ENCODE measurements around the gene MOBP.

Gene MOBP, protein sequence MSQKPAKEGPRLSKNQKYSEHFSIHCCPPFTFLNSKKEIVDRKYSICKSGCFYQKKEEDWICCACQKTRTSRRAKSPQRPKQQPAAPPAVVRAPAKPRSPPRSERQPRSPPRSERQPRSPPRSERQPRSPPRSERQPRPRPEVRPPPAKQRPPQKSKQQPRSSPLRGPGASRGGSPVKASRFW

DNA sequence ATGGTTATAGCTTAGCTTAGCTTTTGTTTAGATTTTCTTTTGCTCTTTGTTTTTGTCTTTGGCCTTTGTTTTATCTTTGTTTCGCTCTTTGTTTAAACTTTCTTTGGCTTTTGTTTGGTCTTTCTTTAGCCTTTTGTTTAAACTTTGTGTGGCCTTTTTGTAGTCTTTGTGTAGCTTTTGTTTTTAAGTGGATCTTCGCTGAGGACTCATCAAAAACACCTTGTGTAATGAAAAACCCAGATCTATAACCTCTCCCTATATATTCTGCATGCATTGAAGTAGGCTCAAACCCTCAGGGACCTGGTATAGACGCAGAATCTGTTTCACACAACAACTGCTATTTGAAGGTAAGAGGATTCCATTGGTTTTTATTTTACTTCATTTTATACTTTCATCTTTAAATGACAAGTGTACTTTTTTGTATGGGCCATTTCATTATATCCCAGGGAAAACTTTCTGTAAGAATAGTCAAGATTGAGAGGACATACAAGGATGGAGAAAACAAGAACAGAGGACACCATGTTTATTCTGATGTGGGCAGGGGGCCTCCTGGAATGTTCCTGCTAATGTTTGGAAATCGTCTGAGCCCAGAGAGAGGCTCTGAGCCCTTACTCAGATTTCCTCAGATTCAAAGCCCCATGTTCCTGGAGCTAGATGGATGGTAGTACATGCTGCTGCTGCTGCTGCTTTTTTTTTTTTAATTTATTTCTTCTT, at the start of gene MOBP:
Gene MOBP (plus strand): TSS at position 287 of the 714 bp plus-strand sequence. CDS start 34,390 bp downstream, outside the sequence.
- TF ChIP-seq, protein P1, sequence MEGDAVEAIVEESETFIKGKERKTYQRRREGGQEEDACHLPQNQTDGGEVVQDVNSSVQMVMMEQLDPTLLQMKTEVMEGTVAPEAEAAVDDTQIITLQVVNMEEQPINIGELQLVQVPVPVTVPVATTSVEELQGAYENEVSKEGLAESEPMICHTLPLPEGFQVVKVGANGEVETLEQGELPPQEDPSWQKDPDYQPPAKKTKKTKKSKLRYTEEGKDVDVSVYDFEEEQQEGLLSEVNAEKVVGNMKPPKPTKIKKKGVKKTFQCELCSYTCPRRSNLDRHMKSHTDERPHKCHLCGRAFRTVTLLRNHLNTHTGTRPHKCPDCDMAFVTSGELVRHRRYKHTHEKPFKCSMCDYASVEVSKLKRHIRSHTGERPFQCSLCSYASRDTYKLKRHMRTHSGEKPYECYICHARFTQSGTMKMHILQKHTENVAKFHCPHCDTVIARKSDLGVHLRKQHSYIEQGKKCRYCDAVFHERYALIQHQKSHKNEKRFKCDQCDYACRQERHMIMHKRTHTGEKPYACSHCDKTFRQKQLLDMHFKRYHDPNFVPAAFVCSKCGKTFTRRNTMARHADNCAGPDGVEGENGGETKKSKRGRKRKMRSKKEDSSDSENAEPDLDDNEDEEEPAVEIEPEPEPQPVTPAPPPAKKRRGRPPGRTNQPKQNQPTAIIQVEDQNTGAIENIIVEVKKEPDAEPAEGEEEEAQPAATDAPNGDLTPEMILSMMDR (IDR thresholded peaks at IDR 0.05): no peak

DNA sequence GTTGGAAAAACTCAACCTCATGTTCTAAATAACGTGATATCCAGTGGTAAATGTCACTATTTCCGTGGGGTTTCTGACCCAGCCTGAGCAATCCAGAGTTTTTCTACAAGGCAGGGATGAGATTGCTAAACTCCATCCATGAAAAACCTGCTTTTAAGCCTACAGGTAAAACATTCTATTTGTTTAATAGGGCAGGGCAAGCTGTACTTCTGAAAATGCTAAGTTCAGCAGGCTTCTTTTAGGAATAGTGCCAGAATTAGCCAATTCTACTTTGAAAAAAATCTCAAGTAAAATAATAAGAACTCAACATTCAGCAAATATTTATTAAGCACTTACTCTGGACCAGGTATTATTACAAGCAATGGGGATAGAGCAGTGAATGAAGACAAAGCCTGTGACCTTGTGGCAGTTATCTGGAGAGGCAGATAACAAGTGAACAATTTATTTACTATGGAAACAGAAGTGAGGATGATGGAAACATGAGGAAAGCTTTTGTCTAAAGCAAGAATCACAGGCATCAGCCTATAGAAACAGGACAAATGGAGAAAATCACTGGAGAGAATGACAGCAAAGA, 47.7 kb upstream of the MOBP start:
- TF ChIP-seq, protein P1 (IDR thresholded peaks at IDR 0.05): no peak

DNA sequence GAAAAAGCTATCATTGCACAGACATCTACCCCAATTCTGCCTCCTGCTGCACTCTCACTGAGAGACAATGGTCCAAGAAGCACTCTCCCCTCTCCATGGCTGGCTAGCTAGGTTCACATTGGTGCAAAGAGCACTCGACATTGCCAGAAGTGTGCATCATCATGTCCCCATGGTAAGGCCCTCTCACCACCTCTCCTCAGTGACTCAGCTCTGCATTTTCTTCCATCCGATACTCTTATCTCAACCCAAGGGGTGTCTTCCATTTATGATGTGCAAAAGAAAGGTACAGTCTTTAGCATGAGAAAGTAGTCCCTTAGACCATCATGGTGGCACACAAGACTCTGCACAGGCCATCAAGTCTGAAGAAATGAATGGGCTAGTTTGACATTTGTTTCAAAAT, 46.9 kb upstream of the MOBP start:
- TF ChIP-seq, protein P1 (IDR thresholded peaks at IDR 0.05): no peak

DNA sequence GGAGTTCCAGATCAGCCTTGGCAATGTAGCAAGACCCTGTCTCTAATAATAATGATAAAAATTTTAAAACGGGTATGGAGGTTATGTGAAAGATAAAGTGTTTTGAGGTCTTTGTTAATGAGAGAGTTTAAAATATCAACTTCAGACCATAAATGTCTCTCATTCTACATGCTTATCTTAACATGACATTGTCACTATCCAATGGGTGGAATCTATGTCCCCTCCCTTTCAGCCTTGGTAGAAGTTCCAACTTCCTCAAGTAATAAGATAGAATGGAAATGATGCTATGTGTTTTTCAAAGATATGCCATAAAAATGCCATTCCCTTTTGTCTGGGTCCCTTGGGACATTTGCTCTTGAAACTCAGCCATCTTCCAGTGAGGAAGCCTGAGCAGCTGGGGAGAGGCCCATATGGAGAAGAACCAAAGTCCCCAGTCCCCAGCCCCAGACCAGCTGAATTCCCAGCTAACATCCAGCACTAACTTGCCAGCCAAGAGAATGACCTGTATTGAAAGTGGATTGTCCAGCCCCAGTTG, 44.0 kb upstream of the MOBP start:
- TF ChIP-seq, protein P1 (IDR thresholded peaks at IDR 0.05): no peak

DNA sequence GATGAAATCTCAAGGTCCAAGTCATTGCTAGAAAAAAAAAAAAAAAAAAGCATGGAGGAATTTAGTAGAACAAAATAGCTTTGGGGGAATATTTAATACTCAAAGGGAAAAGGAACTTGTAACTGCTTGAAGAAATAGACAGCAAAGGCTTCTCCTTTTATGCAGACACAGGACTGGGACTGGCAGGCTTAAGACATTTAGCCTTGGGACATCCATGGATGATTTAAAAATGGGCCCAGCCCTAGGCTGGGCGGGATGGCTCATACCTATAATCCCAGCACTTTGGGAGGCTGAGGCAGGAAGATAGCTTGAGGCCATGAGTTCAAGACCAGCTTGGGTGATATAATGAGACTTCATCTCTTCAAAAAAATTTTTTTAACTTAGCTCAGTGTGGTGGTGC, 41.2 kb upstream of the MOBP start:
- TF ChIP-seq, protein P1 (IDR thresholded peaks at IDR 0.05): no peak

DNA sequence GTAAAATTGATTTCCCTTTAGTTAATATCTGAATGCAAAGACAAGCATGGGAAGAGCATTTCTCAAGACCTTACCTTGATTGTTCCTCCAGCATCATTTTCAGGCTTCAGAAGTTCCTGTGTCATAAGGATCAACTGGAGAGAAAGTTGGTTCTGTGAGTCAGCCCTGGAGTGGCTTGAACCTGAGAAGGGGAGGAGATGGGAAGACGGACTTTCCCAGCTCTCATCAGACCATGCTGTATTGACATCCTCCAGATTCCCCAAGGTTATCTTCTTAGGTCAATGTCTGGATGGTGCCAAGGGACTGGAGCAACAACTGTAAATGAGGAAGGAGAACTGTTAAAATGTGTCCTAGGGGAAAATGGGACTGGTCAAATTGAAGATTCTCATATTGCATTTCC, 40.0 kb upstream of the MOBP start:
- TF ChIP-seq, protein P1 (IDR thresholded peaks at IDR 0.05): no peak

DNA sequence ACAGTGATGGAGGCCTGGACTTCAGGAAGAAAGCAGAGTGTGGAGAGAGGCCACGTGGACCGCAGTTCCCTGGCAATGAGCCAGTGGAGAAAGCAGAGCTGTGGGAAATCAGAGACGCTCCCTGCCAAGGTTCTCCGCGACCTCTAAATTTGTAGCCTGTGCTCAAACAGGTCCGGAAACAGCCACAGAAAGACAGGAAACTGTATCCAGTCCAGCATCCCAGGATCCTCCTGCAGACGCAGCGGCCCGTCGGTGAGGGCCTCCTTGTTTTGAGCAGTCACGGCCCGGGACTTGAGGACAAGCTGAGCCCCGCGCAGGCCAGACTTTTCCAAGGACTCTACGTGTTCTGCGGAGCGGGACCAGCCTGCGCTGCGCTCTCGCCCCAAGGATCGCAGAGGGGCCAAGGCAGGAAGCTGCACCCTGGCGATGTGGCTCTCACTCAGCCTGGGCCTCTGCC, 38.7 kb upstream of the MOBP start:
- TF ChIP-seq, protein P1 (IDR thresholded peaks at IDR 0.05): no peak

All from LNCAP (cell line).